Naive thymus-derived CD4-positive, alpha-beta T cell (primary cell): ENCODE measurements around the gene IL17D. TPM values are rescaled to one million over a fixed set of nuclear protein-coding genes. Genes with fewer than 3 reads are reported as not detected.
A peak's percentile ranks its signal among the peaks of the same experiment; 100 is the strongest.

ENCODE experiments used
- ATAC-seq: fragments of 150-1000 bp; cut with Tn5 transposase; 2 replicates; pipeline ENCODE4 v1.10.0; 2021; ENCODE audit warnings: mild to moderate bottlenecking, moderate library complexity
- CTCF ChIA-PET: fragments of 350-600 bp; sonication (Branson Sonifier 250); formaldehyde crosslinking; loops from one replicate; lab custom pipeline; 2021; ENCODE audit warnings: antibody characterized with exemption; lab: Charles Lee
- POLR2A ChIA-PET: fragments of 350-600 bp; sonication (Branson Sonifier 250); formaldehyde crosslinking; loops from one replicate; lab custom pipeline; 2021; ENCODE audit warnings: antibody characterized with exemption, inconsistent platforms; lab: Charles Lee
- DNase-seq, 9 donors: peaks; one replicate each; pipeline versions ENCODE4 v3.0.0 to v3.0.0-alpha.2; 2020 to 2022; ENCODE audit warnings: mixed read lengths in 1 of 9
- H3K27ac ChIP-seq: one replicate; pipeline ENCODE4 v1.7.0; 2013; ENCODE audit warnings: mild to moderate bottlenecking, low read depth, low read length, moderate library complexity
- H3K27me3 ChIP-seq, 2 donors: one replicate each; pipeline ENCODE4 v1.7.0; 2013; ENCODE audit warnings: low read length in 2 of 2, mild to moderate bottlenecking in 2 of 2, moderate library complexity in 2 of 2; ENCODE audit not compliant: control insufficient read depth in 2 of 2, insufficient read depth in 2 of 2
- H3K36me3 ChIP-seq, 3 experiments: 1 replicate in 2 of 3; 2 replicates in 1 of 3; pipeline ENCODE4 v1.7.0; 2013; ENCODE audit warnings: low read length in 3 of 3, mild to moderate bottlenecking in 3 of 3, moderate library complexity in 1 of 3; ENCODE audit not compliant: insufficient read depth in 3 of 3, control insufficient read depth in 2 of 3
- H3K4me1 ChIP-seq, 2 donors: one replicate each; pipeline ENCODE4 v1.7.0; 2013; ENCODE audit warnings: low read length in 2 of 2, mild to moderate bottlenecking in 2 of 2, moderate library complexity in 1 of 2; ENCODE audit not compliant: control insufficient read depth in 2 of 2, insufficient read depth in 2 of 2
- H3K4me3 ChIP-seq: 2 replicates; pipeline ENCODE4 v1.7.0; 2013; ENCODE audit warnings: mild to moderate bottlenecking, low read length
- H3K9me3 ChIP-seq, 3 experiments: 1 replicate in 2 of 3; 2 replicates in 1 of 3; pipeline ENCODE4 v1.7.0; 2013; ENCODE audit warnings: low read length in 3 of 3; ENCODE audit not compliant: control insufficient read depth in 2 of 3
- H3K27ac Mint-ChIP-seq, 9 donors: one replicate each; pipeline ENCODE4 v1.8.0; 2020 to 2022; ENCODE audit warnings: mixed read lengths in 9 of 9, mild to moderate bottlenecking in 8 of 9, moderate library complexity in 5 of 9, inconsistent platforms in 2 of 9
- H3K27me3 Mint-ChIP-seq, 5 donors: one replicate each; pipeline ENCODE4 v1.8.0; 2021 to 2022; ENCODE audit warnings: mixed read lengths in 5 of 5, mild to moderate bottlenecking in 1 of 5
- H3K36me3 Mint-ChIP-seq, 5 donors: one replicate each; pipeline ENCODE4 v1.8.0; 2020 to 2022; ENCODE audit warnings: mixed read lengths in 5 of 5, mild to moderate bottlenecking in 3 of 5, inconsistent platforms in 1 of 5
- H3K4me1 Mint-ChIP-seq, 7 donors: one replicate each; pipeline ENCODE4 v1.8.0; 2020 to 2022; ENCODE audit warnings: mixed read lengths in 7 of 7, mild to moderate bottlenecking in 3 of 7, inconsistent platforms in 1 of 7
- H3K4me3 Mint-ChIP-seq, 10 donors: one replicate each; pipeline ENCODE4 v1.8.0; 2020 to 2022; ENCODE audit warnings: mild to moderate bottlenecking in 10 of 10, mixed read lengths in 10 of 10, moderate library complexity in 6 of 10, inconsistent platforms in 2 of 10
- H3K9me3 Mint-ChIP-seq, 11 donors: one replicate each; pipeline ENCODE4 v1.8.0; 2020 to 2022; ENCODE audit warnings: mixed read lengths in 11 of 11, mild to moderate bottlenecking in 4 of 11, inconsistent platforms in 1 of 11, moderate library complexity in 1 of 11
- intact Hi-C, 2 donors: fragments of 100-400 bp; cut with micrococcal nuclease; formaldehyde crosslinking; loops; one replicate each; pipeline ENCODE4 v1.15.1; 2023
- polyA plus RNA-seq, 2 donors: library from polyadenylated mRNA; unstranded; fragments of 300-500 nt; fragmentation: Illumina TruSeq; gene quantifications; one replicate each; pipeline ENCODE4 v1.2.3, GENCODE V29; 2021
- total RNA-seq, 6 experiments: library from RNA in 5 of 6; stranded (reverse) in 5 of 6; gene quantifications; 1 replicate in 5 of 6; 2 replicates in 1 of 6; pipeline ENCODE4 v1.2.3 and lab custom pipeline; 2021 to 2026

Gene IL17D
- total RNA-seq: under 1 TPM in 2 of 5 experiments, not detected in 3; 0.19 to 0.32 TPM
- polyA plus RNA-seq: under 1 TPM in 1 of 2 donors, not detected in 1; 0.10 TPM
- total RNA-seq (lab: John Stamatoyannopoulos, UW): not detected

- Mint-ChIP-seq H3K27ac (peak within 1 kb of the TSS in 8 of 9 donors; percentile 46 to 86 (median 70)), H3K27me3 (peaks cover 14 to 54% (median 24%) of the 10 kb centered on the region in 5 donors), H3K4me3 (peak within 1 kb of the TSS; percentile 80 to 97 (median 90)), H3K4me1 (peaks cover 0 to 13% (median 8%) of the 10 kb centered on the region in 7 donors), H3K9me3 (peaks cover 0 to 4% (median 0%) of the 10 kb centered on the region in 11 donors), H3K36me3 (no peaks in the 10 kb centered on the region)
- POLR2A ChIA-PET: interaction anchor here (1.0 kb wide), 1 partner anchor 70 kb away, joined by 3 read pairs; the partner anchor contains the start of gene EEF1AKMT1
- no peaks in the 10 kb centered on the region for H3K36me3 ChIP-seq
- DNase-seq (peak; percentile 19 to 49 (median 32)), ATAC-seq (peak; percentile 31)
- H3K4me3 ChIP-seq: peak within 1 kb of the TSS; percentile 65
- no peaks in the 10 kb centered on the region for H3K9me3 ChIP-seq
- CTCF ChIA-PET: interaction anchor here (0.7 to 1.5 kb wide), 4 partner anchors 42 to 211 kb away, joined by 3 to 4 read pairs (median 3); partner anchors contain the start of gene EEF1AKMT1
- intact Hi-C loops: loop anchor here (1.0 to 10.0 kb wide), 9 partner anchors 177 to 964 kb away; partner anchors contain the start of genes CRYL1 (in 1 of the 2), MICU2 (in 1 of the 2), MRPL57 (in 1 of the 2) and SKA3 (in 1 of the 2)
- peak within 1 kb of the TSS; percentile 13 for H3K27ac ChIP-seq
- H3K4me1 ChIP-seq: peaks cover 3 to 8% of the 10 kb centered on the region in 2 donors
- H3K27me3 ChIP-seq: peaks cover 0 to 5% of the 10 kb centered on the region in 2 donors
Measured at GRCh38 chr13:20702915-20703779, at the start of gene IL17D. Gene IL17D (plus strand): TSS chr13:20703699. CDS start chr13:20704002, 303 bp downstream.

- Mint-ChIP-seq H3K27ac (no peak overlapping the region), H3K4me3 (no peak overlapping the region), H3K36me3 (peaks cover 0 to 34% (median 14%) of the 10 kb centered on the region in 5 donors), H3K27me3 (no peaks in the 10 kb centered on the region), H3K4me1 (peaks cover 0 to 4% (median 0%) of the 10 kb centered on the region in 7 donors), H3K9me3 (peaks cover 0 to 4% (median 0%) of the 10 kb centered on the region in 11 donors)
- ChIA-PET POLR2A (no interaction called here), CTCF (interaction anchor here (0.6 kb wide), 1 partner anchor 376 kb away, joined by 3 read pairs; no protein-coding TSS in a partner anchor)
- Histone ChIP-seq H3K4me1 (no peaks in the 10 kb centered on the region), H3K36me3 (no peaks in the 10 kb centered on the region), H3K4me3 (no peak overlapping the region), H3K27me3 (no peaks in the 10 kb centered on the region), H3K9me3 (no peaks in the 10 kb centered on the region), H3K27ac (no peak overlapping the region)
- ATAC-seq: no peak
- no peak for DNase-seq
- intact Hi-C loops: no loop called here
Measured at GRCh38 chr13:20654156-20654555, 49.3 kb upstream of the IL17D start.

- H3K36me3 ChIP-seq: no peaks in the 10 kb centered on the region
- H3K27me3 ChIP-seq: no peaks in the 10 kb centered on the region
- POLR2A ChIA-PET: no interaction called here
- no peak overlapping the region for H3K27ac ChIP-seq
- no peak for ATAC-seq
- peaks cover 0 to 2% (median 0%) of the 10 kb centered on the region in 11 donors for H3K9me3 Mint-ChIP-seq
- no peaks in the 10 kb centered on the region for H3K4me1 Mint-ChIP-seq
- H3K27me3 Mint-ChIP-seq: no peaks in the 10 kb centered on the region
- no peaks in the 10 kb centered on the region for H3K9me3 ChIP-seq
- peaks cover 0 to 40% (median 19%) of the 10 kb centered on the region in 5 donors for H3K36me3 Mint-ChIP-seq
- no peak overlapping the region for H3K4me3 ChIP-seq
- no peak overlapping the region for H3K4me3 Mint-ChIP-seq
- CTCF ChIA-PET: interaction anchor here (0.7 kb wide), 1 partner anchor 9 kb away, joined by 4 read pairs; no protein-coding TSS in a partner anchor
- no peak overlapping the region for H3K27ac Mint-ChIP-seq
- H3K4me1 ChIP-seq: no peaks in the 10 kb centered on the region
- intact Hi-C loops: no loop called here
- no peak for DNase-seq
Measured at GRCh38 chr13:20658451-20659040, 45.0 kb upstream of the IL17D start.

- Mint-ChIP-seq H3K27ac (no peak overlapping the region), H3K4me1 (no peaks in the 10 kb centered on the region), H3K36me3 (peaks cover 0 to 34% (median 28%) of the 10 kb centered on the region in 5 donors), H3K9me3 (no peaks in the 10 kb centered on the region), H3K4me3 (no peak overlapping the region), H3K27me3 (no peaks in the 10 kb centered on the region)
- intact Hi-C loops: no loop called here
- H3K27me3 ChIP-seq: no peaks in the 10 kb centered on the region
- ChIA-PET CTCF (no interaction called here), POLR2A (no interaction called here)
- H3K4me3 ChIP-seq: no peak overlapping the region
- H3K4me1 ChIP-seq: peaks cover 0 to 12% of the 10 kb centered on the region in 2 donors
- no peaks in the 10 kb centered on the region for H3K9me3 ChIP-seq
- ATAC-seq (no peak), DNase-seq (no peak)
- no peaks in the 10 kb centered on the region for H3K36me3 ChIP-seq
- no peak overlapping the region for H3K27ac ChIP-seq
Measured at GRCh38 chr13:20664351-20664750, 39.1 kb upstream of the IL17D start.

- Mint-ChIP-seq H3K4me3 (no peak overlapping the region), H3K27me3 (no peaks in the 10 kb centered on the region), H3K4me1 (no peaks in the 10 kb centered on the region), H3K9me3 (no peaks in the 10 kb centered on the region), H3K27ac (no peak overlapping the region), H3K36me3 (peaks cover 0 to 34% (median 18%) of the 10 kb centered on the region in 5 donors)
- ATAC-seq (no peak), DNase-seq (no peak)
- intact Hi-C loops: no loop called here
- H3K4me1 ChIP-seq: peaks cover 0 to 17% of the 10 kb centered on the region in 2 donors
- no peaks in the 10 kb centered on the region for H3K27me3 ChIP-seq
- CTCF ChIA-PET: no interaction called here
- no peaks in the 10 kb centered on the region for H3K9me3 ChIP-seq
- no peak overlapping the region for H3K27ac ChIP-seq
- no peak overlapping the region for H3K4me3 ChIP-seq
- H3K36me3 ChIP-seq: no peaks in the 10 kb centered on the region
- POLR2A ChIA-PET: no interaction called here
Measured at GRCh38 chr13:20666948-20667347, 36.6 kb upstream of the IL17D start.

- Histone ChIP-seq H3K36me3 (no peaks in the 10 kb centered on the region), H3K9me3 (no peaks in the 10 kb centered on the region), H3K4me3 (no peak overlapping the region), H3K4me1 (peaks cover 0 to 17% of the 10 kb centered on the region in 2 donors), H3K27me3 (no peaks in the 10 kb centered on the region), H3K27ac (no peak overlapping the region)
- ChIA-PET CTCF (no interaction called here), POLR2A (interaction anchor here (1.1 kb wide), 1 partner anchor 112 kb away, joined by 3 read pairs; no protein-coding TSS in a partner anchor)
- Mint-ChIP-seq H3K9me3 (no peaks in the 10 kb centered on the region), H3K4me1 (no peaks in the 10 kb centered on the region), H3K27me3 (no peaks in the 10 kb centered on the region), H3K27ac (no peak overlapping the region), H3K36me3 (peaks cover 0 to 38% (median 17%) of the 10 kb centered on the region in 5 donors), H3K4me3 (no peak overlapping the region)
- ATAC-seq (no peak), DNase-seq (no peak)
- intact Hi-C loops: no loop called here
Measured at GRCh38 chr13:20667857-20668437, 35.6 kb upstream of the IL17D start.
